Midbrain (tissue), 1 donor: ENCODE measurements around the gene ATP9A.

Source experiments
- DNase-seq: peaks from one replicate; lab custom pipeline; 2025; lab: John Stamatoyannopoulos, UW

ATP9A gene

GRCh38 chr20:51597389-51598231 lies 170.6 kb downstream of the ATP9A start:
- DNase-seq: no peak

GRCh38 chr20:51596668-51597388 lies 171.4 kb downstream of the ATP9A start:
- no peak for DNase-seq

GRCh38 chr20:51595744-51596143 lies 172.4 kb downstream of the ATP9A start:
- no peak for DNase-seq

- DNase-seq: peak; percentile 91
Observed at GRCh38 chr20:51595058-51595532, 173.1 kb downstream of the ATP9A start.

- DNase-seq: peak; percentile 59
Observed at GRCh38 chr20:51594236-51595057, 173.7 kb downstream of the ATP9A start.

GRCh38 chr20:51593584-51593983 lies 174.6 kb downstream of the ATP9A start:
- no peak for DNase-seq

- DNase-seq: no peak
Observed at GRCh38 chr20:51592564-51592963, 175.6 kb downstream of the ATP9A start.

GRCh38 chr20:51591871-51592270 lies 176.3 kb downstream of the ATP9A start:
- no peak for DNase-seq

- DNase-seq: no peak
Observed at GRCh38 chr20:51588762-51589161, 179.4 kb downstream of the ATP9A start.

GRCh38 chr20:51587145-51587544 lies 181.0 kb downstream of the ATP9A start:
- no peak for DNase-seq

- DNase-seq: no peak
Observed at GRCh38 chr20:51586005-51586440, 182.2 kb downstream of the ATP9A start.

- no peak for DNase-seq
Observed at GRCh38 chr20:51585148-51585547, 183.0 kb downstream of the ATP9A start.

- DNase-seq: no peak
Observed at GRCh38 chr20:51584737-51585136, 183.5 kb downstream of the ATP9A start.

- DNase-seq: no peak
Observed at GRCh38 chr20:51584116-51584515, 184.1 kb downstream of the ATP9A start.

- DNase-seq: no peak
Observed at GRCh38 chr20:51583499-51583898, 184.7 kb downstream of the ATP9A start.

- DNase-seq: no peak
Observed at GRCh38 chr20:51583073-51583472, 185.1 kb downstream of the ATP9A start.

- DNase-seq: no peak
Observed at GRCh38 chr20:51581571-51581970, 186.6 kb downstream of the ATP9A start.

GRCh38 chr20:51579137-51579536 lies 189.1 kb downstream of the ATP9A start:
- DNase-seq: no peak

GRCh38 chr20:51578145-51578459 lies 190.1 kb downstream of the ATP9A start:
- no peak for DNase-seq

GRCh38 chr20:51577432-51578144 lies 190.6 kb downstream of the ATP9A start:
- DNase-seq: no peak

GRCh38 chr20:51575486-51575885 lies 192.7 kb downstream of the ATP9A start:
- no peak for DNase-seq
